GM12874 (cell line): ENCODE measurements around the gene NTM.

Experiments
- CTCF ChIP-seq: IDR thresholded peaks from 2 replicates; pipeline ENCODE4 v1.5.1; 2011; ENCODE audit warnings: low read depth, mild to moderate bottlenecking, control low read depth, low read length, moderate library complexity; ENCODE audit not compliant: insufficient read depth

The NTM gene

GRCh38 chr11:131675121-131675888 lies 304.9 kb downstream of the NTM start:
- TF ChIP-seq CTCF: no peak

- TF ChIP-seq CTCF: no peak
These were observed 307.5 kb downstream of the NTM start for GRCh38 chr11:131677828-131678470.

- no peak for TF ChIP-seq CTCF
These were observed 308.4 kb downstream of the NTM start for GRCh38 chr11:131678658-131679340.

GRCh38 chr11:131681920-131682319 lies 311.5 kb downstream of the NTM start:
- TF ChIP-seq CTCF: no peak

- no peak for TF ChIP-seq CTCF
These were observed 312.1 kb downstream of the NTM start for GRCh38 chr11:131682373-131683015.

- no peak for TF ChIP-seq CTCF
These were observed 312.7 kb downstream of the NTM start for GRCh38 chr11:131683131-131683530.

GRCh38 chr11:131683666-131684065 lies 313.3 kb downstream of the NTM start:
- no peak for TF ChIP-seq CTCF
